ENCODE results near the gene NIN.

GRCh38 chr14:50798048-50798421 is 32.9 kb downstream of the NIN start:
- TF ChIP-seq, protein P1, sequence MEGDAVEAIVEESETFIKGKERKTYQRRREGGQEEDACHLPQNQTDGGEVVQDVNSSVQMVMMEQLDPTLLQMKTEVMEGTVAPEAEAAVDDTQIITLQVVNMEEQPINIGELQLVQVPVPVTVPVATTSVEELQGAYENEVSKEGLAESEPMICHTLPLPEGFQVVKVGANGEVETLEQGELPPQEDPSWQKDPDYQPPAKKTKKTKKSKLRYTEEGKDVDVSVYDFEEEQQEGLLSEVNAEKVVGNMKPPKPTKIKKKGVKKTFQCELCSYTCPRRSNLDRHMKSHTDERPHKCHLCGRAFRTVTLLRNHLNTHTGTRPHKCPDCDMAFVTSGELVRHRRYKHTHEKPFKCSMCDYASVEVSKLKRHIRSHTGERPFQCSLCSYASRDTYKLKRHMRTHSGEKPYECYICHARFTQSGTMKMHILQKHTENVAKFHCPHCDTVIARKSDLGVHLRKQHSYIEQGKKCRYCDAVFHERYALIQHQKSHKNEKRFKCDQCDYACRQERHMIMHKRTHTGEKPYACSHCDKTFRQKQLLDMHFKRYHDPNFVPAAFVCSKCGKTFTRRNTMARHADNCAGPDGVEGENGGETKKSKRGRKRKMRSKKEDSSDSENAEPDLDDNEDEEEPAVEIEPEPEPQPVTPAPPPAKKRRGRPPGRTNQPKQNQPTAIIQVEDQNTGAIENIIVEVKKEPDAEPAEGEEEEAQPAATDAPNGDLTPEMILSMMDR (IDR thresholded peaks at IDR 0.05), result no peak
- TF ChIP-seq POLR2A (IDR thresholded peaks at IDR 0.05), result no peak
